IMR-90 (cell line): ENCODE measurements around the gene DAAM2. TPM values are rescaled to one million over a fixed set of nuclear protein-coding genes. Genes with fewer than 3 reads are reported as not detected.

Experiments
- ATAC-seq: fragments of 200-7000 bp; cut with Tn5 transposase; 2 replicates; pipeline ENCODE4 v1.9.1; 2020; ENCODE audit warnings: low read depth, mild to moderate bottlenecking, moderate library complexity
- BruUV-seq: library from RNA; stranded (reverse); fragments of 400-500 nt; replicated peaks from 2 replicates; lab custom pipeline; 2021; lab: Mats Ljungman, UMichigan
- CTCF ChIA-PET: fragments of 300-600 bp; formaldehyde crosslinking; extraction: SDS; loops from one replicate; lab custom pipeline; 2021; ENCODE audit warnings: antibody characterized with exemption; lab: Yijun Ruan, JAX
- POLR2A ChIA-PET: fragments of 300-600 bp; sonication (Branson Sonifier 250); formaldehyde crosslinking; loops from one replicate; lab custom pipeline; 2022; ENCODE audit warnings: antibody characterized with exemption; ENCODE audit not compliant: unreplicated experiment; lab: Charles Lee
- DNase-seq: peaks from one replicate; pipeline ENCODE4 v3.0.0; 2013
- H2AFZ ChIP-seq: replicated peaks from 2 replicates; pipeline ENCODE3; 2013; ENCODE audit warnings: low read length, mild to moderate bottlenecking; ENCODE audit not compliant: poor library complexity
- H2AK5ac ChIP-seq: 2 replicates; pipeline ENCODE4 v1.6.1; 2013; ENCODE audit warnings: low read depth, low read length, inconsistent platforms
- H2AK9ac ChIP-seq: replicated peaks from 2 replicates; pipeline ENCODE3; 2013; ENCODE audit warnings: mild to moderate bottlenecking, low read depth, low read length, moderate library complexity; ENCODE audit not compliant: poor library complexity
- H2BK120ac ChIP-seq: 2 replicates; pipeline ENCODE4 v1.6.1; 2013; ENCODE audit warnings: low read depth, low read length, inconsistent platforms
- H2BK15ac ChIP-seq: 3 replicates; pipeline ENCODE4 v1.6.1; 2013; ENCODE audit warnings: low read depth, low read length, inconsistent platforms
- H2BK20ac ChIP-seq: 2 replicates; pipeline ENCODE4 v1.6.1; 2013; ENCODE audit warnings: low read depth, mild to moderate bottlenecking, inconsistent platforms, low read length, moderate library complexity
- H2BK5ac ChIP-seq: 2 replicates; pipeline ENCODE4 v1.6.1; 2013; ENCODE audit warnings: mild to moderate bottlenecking, low read depth, low read length, inconsistent platforms; ENCODE audit not compliant: poor library complexity, severe bottlenecking
- H3K14ac ChIP-seq: replicated peaks from 2 replicates; pipeline ENCODE4 v1.6.1; 2013; ENCODE audit warnings: low read depth, low read length, inconsistent platforms
- H3K18ac ChIP-seq: 2 replicates; pipeline ENCODE4 v1.6.1; 2013; ENCODE audit warnings: low read depth, low read length, control low read depth
- H3K23ac ChIP-seq: 2 replicates; pipeline ENCODE4 v1.6.1; 2013; ENCODE audit warnings: low read depth, low read length, inconsistent platforms
- H3K27ac ChIP-seq: 2 replicates; pipeline ENCODE4 v1.5.1; 2013; ENCODE audit warnings: mild to moderate bottlenecking, control low read depth, low read length; ENCODE audit not compliant: insufficient read depth
- H3K27me3 ChIP-seq: 2 replicates; pipeline ENCODE4 v1.6.1; 2013; ENCODE audit warnings: low read length; ENCODE audit not compliant: control insufficient read depth, insufficient read depth
- H3K36me3 ChIP-seq: 2 replicates; pipeline ENCODE4 v1.6.1; 2013; ENCODE audit warnings: low read length, mixed read lengths; ENCODE audit not compliant: control insufficient read depth, insufficient read depth
- H3K4ac ChIP-seq: 2 replicates; pipeline ENCODE4 v1.6.1; 2013; ENCODE audit warnings: low read depth, low read length, inconsistent platforms
- H3K4me1 ChIP-seq: 2 replicates; pipeline ENCODE4 v1.6.1; 2013; ENCODE audit warnings: low read length, mixed read lengths; ENCODE audit not compliant: control insufficient read depth, insufficient read depth
- H3K4me2 ChIP-seq: 2 replicates; pipeline ENCODE4 v1.6.1; 2013; ENCODE audit warnings: low read depth, mild to moderate bottlenecking, control low read depth, low read length, moderate library complexity
- H3K4me3 ChIP-seq: 2 replicates; pipeline ENCODE4 v1.5.1; 2013; ENCODE audit warnings: low read depth, mild to moderate bottlenecking, control low read depth, low read length, moderate library complexity; ENCODE audit not compliant: insufficient read depth
- H3K56ac ChIP-seq: 2 replicates; pipeline ENCODE4 v1.6.1; 2013; ENCODE audit warnings: low read length, inconsistent platforms; ENCODE audit not compliant: insufficient read depth; ENCODE audit errors: extremely low read depth
- H3K79me1 ChIP-seq, 2 experiments: 2 replicates each; pipeline ENCODE4 v1.6.1; 2013; ENCODE audit warnings: low read length in 2 of 2, inconsistent platforms in 1 of 2, low read depth in 1 of 2
- H3K9ac ChIP-seq: 2 replicates; pipeline ENCODE4 v1.6.1; 2013; ENCODE audit warnings: low read depth, low read length, control low read depth
- H3K9me1 ChIP-seq: 2 replicates; pipeline ENCODE4 v1.6.1; 2013; ENCODE audit warnings: low read length, inconsistent platforms; ENCODE audit not compliant: insufficient read depth
- H3K9me3 ChIP-seq: 2 replicates; pipeline ENCODE4 v1.6.1; 2013; ENCODE audit warnings: low read length; ENCODE audit not compliant: control insufficient read depth, insufficient read depth
- H4K20me1 ChIP-seq: 2 replicates; pipeline ENCODE4 v1.6.1; 2013; ENCODE audit warnings: low read length, inconsistent platforms; ENCODE audit not compliant: insufficient read depth
- H4K5ac ChIP-seq: 2 replicates; pipeline ENCODE4 v1.6.1; 2013; ENCODE audit warnings: mild to moderate bottlenecking, low read depth, low read length, control low read depth
- H4K8ac ChIP-seq, 2 experiments: 2 replicates each; pipeline ENCODE4 v1.6.1; 2013; ENCODE audit warnings: low read depth in 2 of 2, low read length in 2 of 2, control low read depth in 1 of 2, inconsistent platforms in 1 of 2
- H4K91ac ChIP-seq: 2 replicates; pipeline ENCODE4 v1.6.1; 2013; ENCODE audit warnings: low read depth, low read length, inconsistent platforms; ENCODE audit not compliant: insufficient read depth
- BHLHE40 ChIP-seq: fragments of 150-350 bp; IDR thresholded peaks from 2 replicates; pipeline ENCODE4 v1.6.1; 2016; ENCODE audit warnings: mild to moderate bottlenecking, low read depth, low read length
- CEBPB ChIP-seq: IDR thresholded peaks from 2 replicates; pipeline ENCODE4 v1.6.1; 2012; ENCODE audit warnings: low read depth, low read length, improper control_type of control experiment
- CHD1 ChIP-seq: IDR thresholded peaks from 2 replicates; pipeline ENCODE4 v1.6.1; 2012; ENCODE audit warnings: low read depth, low read length, improper control_type of control experiment
- ELK1 ChIP-seq: fragments of 150-350 bp; IDR thresholded peaks from 2 replicates; pipeline ENCODE4 v1.6.1; 2016; ENCODE audit warnings: low read depth, mild to moderate bottlenecking, low read length, moderate library complexity, borderline replicate concordance
- FOS ChIP-seq: fragments of 150-350 bp; IDR thresholded peaks from 2 replicates; pipeline ENCODE4 v1.6.1; 2016; ENCODE audit warnings: low read depth, low read length
- MAFK ChIP-seq: IDR thresholded peaks from 2 replicates; pipeline ENCODE4 v1.6.1; 2012; ENCODE audit warnings: low read depth, low read length, improper control_type of control experiment
- MAZ ChIP-seq: IDR thresholded peaks from 2 replicates; pipeline ENCODE4 v1.6.1; 2012; ENCODE audit warnings: low read depth, mild to moderate bottlenecking, low read length, improper control_type of control experiment, moderate library complexity, borderline replicate concordance
- MXI1 ChIP-seq: IDR thresholded peaks from 2 replicates; pipeline ENCODE4 v1.6.1; 2012; ENCODE audit warnings: low read depth, mild to moderate bottlenecking, low read length, moderate library complexity, borderline replicate concordance
- NFE2L2 ChIP-seq: fragments of 150-350 bp; IDR thresholded peaks from 2 replicates; pipeline ENCODE4 v1.6.1; 2016; ENCODE audit warnings: low read depth, mild to moderate bottlenecking, low read length
- POLR2A ChIP-seq: IDR thresholded peaks from 2 replicates; pipeline ENCODE4 v1.6.1; 2012; ENCODE audit warnings: mild to moderate bottlenecking, low read depth, low read length
- RAD21 ChIP-seq: IDR thresholded peaks from 2 replicates; pipeline ENCODE4 v1.6.1; 2012; ENCODE audit warnings: low read length, improper control_type of control experiment
- RFX5 ChIP-seq: IDR thresholded peaks from 2 replicates; pipeline ENCODE4 v1.8.0; 2012; ENCODE audit warnings: low read depth, mild to moderate bottlenecking, low read length, moderate library complexity
- SMC3 ChIP-seq: fragments of 150-350 bp; IDR thresholded peaks from 2 replicates; pipeline ENCODE4 v1.6.1; 2016; ENCODE audit warnings: low read depth, mild to moderate bottlenecking, antibody characterized with exemption, low read length, moderate library complexity
- USF2 ChIP-seq: fragments of 150-350 bp; IDR thresholded peaks from 2 replicates; pipeline ENCODE4 v1.6.1; 2017; ENCODE audit warnings: mild to moderate bottlenecking, antibody characterized with exemption, low read length, low read depth
- WGBS, 2 experiments: methylation state at CpG; one replicate each; pipeline versions ENCODE4 v1.1.5 to v1.1.7; 2013; ENCODE audit warnings: missing lambda C conversion rate in 2 of 2; ENCODE audit not compliant: insufficient read length in 1 of 2; ENCODE audit errors: extremely low coverage in 2 of 2; 5-methylcytosine and 5-hydroxymethylcytosine counted together
- dilution Hi-C: fragments of 300-500 bp; cut with HindIII; formaldehyde crosslinking; loops from one replicate; pipeline ENCODE4 v1.14.3; 2018; ENCODE audit warnings: low sequenced_read_pairs; ENCODE audit not compliant: unreplicated experiment
- in situ Hi-C: fragments of 300-500 bp; cut with MboI; formaldehyde crosslinking; loops from 3 replicates; pipeline ENCODE4 v1.14.3; 2019; ENCODE audit warnings: low sequenced_read_pairs, inconsistent platforms, mixed read lengths
- intact Hi-C: fragments of 100-400 bp; cut with micrococcal nuclease; formaldehyde crosslinking; loops from 2 replicates; pipeline ENCODE4 v1.10.0; 2022
- polyA plus RNA-seq, 3 experiments: library from polyadenylated mRNA; depleted of rRNA; stranded (reverse); fragments of >200 nt; gene quantifications; 2 replicates each; pipeline ENCODE4 v1.2.3, GENCODE V29; 2012; ENCODE audit warnings: low replicate concordance in 1 of 3
- total RNA-seq: library from RNA; depleted of rRNA; stranded (reverse); fragments of >200 nt; gene quantifications from 2 replicates; pipeline ENCODE4 v1.2.3, GENCODE V29; 2012

The DAAM2 gene
- total and polyA plus RNA-seq, 2 of the 4 experiments (the other 2 are of a cell fraction) = 11.2 to 12.9 TPM

- ATAC-seq (no peak), DNase-seq (no peak)
- WGBS, 2 experiments = 90% methylated on average over 2 of the region's 2 CpGs; no CpG with 5 or more reads in 1 of the 2 experiments
- dilution Hi-C loops = no loop called here
- Histone ChIP-seq H4K91ac (no peak overlapping the region), H3K4ac (no peak overlapping the region), H2AFZ (no peak overlapping the region), H4K5ac (no peak overlapping the region), H3K14ac (no peak overlapping the region), H4K20me1 (no peaks in the 10 kb centered on the region), H3K4me1 (no peaks in the 10 kb centered on the region), H3K9ac (no peak overlapping the region), H3K4me3 (no peak overlapping the region), H2BK20ac (no peak overlapping the region), H3K23ac (no peak overlapping the region), H3K9me3 (no peaks in the 10 kb centered on the region), H3K27ac (no peak overlapping the region), H3K27me3 (peaks cover 9% of the 10 kb centered on the region), H3K36me3 (no peaks in the 10 kb centered on the region), H2AK9ac (no peak overlapping the region), H3K79me1 (no peaks in the 10 kb centered on the region), H4K8ac (no peak overlapping the region), H3K18ac (no peak overlapping the region), H2AK5ac (no peak overlapping the region), H2BK5ac (no peak overlapping the region), H3K56ac (no peak overlapping the region), H2BK15ac (no peak overlapping the region), H3K9me1 (no peaks in the 10 kb centered on the region), H3K4me2 (no peak overlapping the region), H2BK120ac (no peak overlapping the region)
- TF ChIP-seq MAZ (no peak), CHD1 (no peak), MXI1 (no peak), SMC3 (no peak), ELK1 (no peak), USF2 (no peak), MAFK (no peak), NFE2L2 (no peak), FOS (no peak), POLR2A (no peak), RAD21 (no peak), BHLHE40 (no peak), RFX5 (no peak), CEBPB (no peak)
- BruUV-seq = no TSS peak
- POLR2A ChIA-PET = no interaction called here
- CTCF ChIA-PET = no interaction called here
- intact Hi-C loops = no loop called here
- in situ Hi-C loops = no loop called here
Observed at GRCh38 chr6:39756582-39756981, 35.6 kb upstream of the DAAM2 start.
